ENCODE results near the gene IMPACT.
A peak's percentile ranks its signal among the peaks of the same experiment; 100 is the strongest.

IMPACT gene

GRCh38 chr18:24413148-24413547 lies 13.3 kb upstream of the IMPACT start:
- H4K91ac ChIP-seq (ENCODE audit: low read depth, low read length), result no peak overlapping the region
- peak in 1 of 2 donors; percentile 10 for DNase-seq
- WGBS (ENCODE audit: extremely low coverage, insufficient coverage, insufficient read length), result no CpG with 5 or more reads among the region's 2 CpGs
- H3K4me1 ChIP-seq (ENCODE audit: control insufficient read depth in 1 of 2, insufficient read depth in 2 of 2, low read length in 2 of 2), result no peaks in the 10 kb centered on the region
- H4K8ac ChIP-seq (ENCODE audit: low read depth, low read length), result no peak overlapping the region
- no peak overlapping the region for H2BK120ac ChIP-seq (ENCODE audit: insufficient read depth, low read length, poor library complexity)
- no peaks in the 10 kb centered on the region for H3K79me2 ChIP-seq (ENCODE audit: control insufficient read depth, insufficient read depth, low read length, poor library complexity)
- H3K4me2 ChIP-seq (ENCODE audit: low read length), result no peak overlapping the region
- H3K27me3 ChIP-seq (ENCODE audit: insufficient read depth, low read length), result no peaks in the 10 kb centered on the region
- no peak overlapping the region for H3K9ac ChIP-seq (ENCODE audit: low read length)
- H3K27ac ChIP-seq (ENCODE audit: low read depth, low read length), result no peak overlapping the region
- no peak overlapping the region for H2AK5ac ChIP-seq (ENCODE audit: low read length)
- no peak overlapping the region for H2BK12ac ChIP-seq (ENCODE audit: low read length)
- H3K36me3 ChIP-seq (ENCODE audit: control insufficient read depth in 1 of 2, insufficient read depth in 2 of 2, low read length in 2 of 2), result no peaks in the 10 kb centered on the region
- H4K12ac ChIP-seq (ENCODE audit: low read depth, low read length), result no peak overlapping the region
- no peak overlapping the region for H2AFZ ChIP-seq (ENCODE audit: insufficient read depth, low read length, poor library complexity)
- no peak overlapping the region for H2BK5ac ChIP-seq (ENCODE audit: low read depth, low read length, poor library complexity)
- H3K4ac ChIP-seq (ENCODE audit: low read depth, low read length), result no peak overlapping the region
- H3K4me3 ChIP-seq (ENCODE audit: low read depth, low read length), result no peak overlapping the region
- H3K79me1 ChIP-seq (ENCODE audit: low read length), result no peaks in the 10 kb centered on the region
- no peak overlapping the region for H3K14ac ChIP-seq (ENCODE audit: low read length)
- H3K9me3 ChIP-seq (ENCODE audit: insufficient read depth, low read depth, low read length), result no peaks in the 10 kb centered on the region
- H3K18ac ChIP-seq (ENCODE audit: low read length), result no peak overlapping the region
- H3K23ac ChIP-seq (ENCODE audit: low read length), result no peak overlapping the region

- no peak overlapping the region for H4K8ac ChIP-seq (ENCODE audit: low read depth, low read length)
- H3K23ac ChIP-seq (ENCODE audit: low read length), result no peak overlapping the region
- H3K4me1 ChIP-seq (ENCODE audit: control insufficient read depth in 1 of 2, insufficient read depth in 2 of 2, low read length in 2 of 2), result no peaks in the 10 kb centered on the region
- H3K14ac ChIP-seq (ENCODE audit: low read length), result no peak overlapping the region
- H3K9me3 ChIP-seq (ENCODE audit: insufficient read depth, low read depth, low read length), result no peaks in the 10 kb centered on the region
- H3K4me3 ChIP-seq (ENCODE audit: low read depth, low read length), result no peak overlapping the region
- H3K4ac ChIP-seq (ENCODE audit: low read depth, low read length), result no peak overlapping the region
- no peak overlapping the region for H2AFZ ChIP-seq (ENCODE audit: insufficient read depth, low read length, poor library complexity)
- no peak overlapping the region for H2AK5ac ChIP-seq (ENCODE audit: low read length)
- H4K91ac ChIP-seq (ENCODE audit: low read depth, low read length), result no peak overlapping the region
- no peaks in the 10 kb centered on the region for H3K36me3 ChIP-seq (ENCODE audit: control insufficient read depth in 1 of 2, insufficient read depth in 2 of 2, low read length in 2 of 2)
- no peak overlapping the region for H2BK5ac ChIP-seq (ENCODE audit: low read depth, low read length, poor library complexity)
- no peak overlapping the region for H4K12ac ChIP-seq (ENCODE audit: low read depth, low read length)
- no peak overlapping the region for H3K4me2 ChIP-seq (ENCODE audit: low read length)
- H3K27me3 ChIP-seq (ENCODE audit: insufficient read depth, low read length), result no peaks in the 10 kb centered on the region
- H2BK12ac ChIP-seq (ENCODE audit: low read length), result no peak overlapping the region
- H3K79me2 ChIP-seq (ENCODE audit: control insufficient read depth, insufficient read depth, low read length, poor library complexity), result no peaks in the 10 kb centered on the region
- no peak overlapping the region for H3K18ac ChIP-seq (ENCODE audit: low read length)
- no CpG with 5 or more reads among the region's 3 CpGs for WGBS (ENCODE audit: extremely low coverage, insufficient coverage, insufficient read length)
- no peak for DNase-seq
- no peak overlapping the region for H3K27ac ChIP-seq (ENCODE audit: low read depth, low read length)
- no peaks in the 10 kb centered on the region for H3K79me1 ChIP-seq (ENCODE audit: low read length)
- H2BK120ac ChIP-seq (ENCODE audit: insufficient read depth, low read length, poor library complexity), result no peak overlapping the region
- H3K9ac ChIP-seq (ENCODE audit: low read length), result no peak overlapping the region
These were observed 12.0 kb upstream of the IMPACT start for GRCh38 chr18:24414349-24415003.

- H3K9ac ChIP-seq (ENCODE audit: low read length), result no peak overlapping the region
- H3K9me3 ChIP-seq (ENCODE audit: insufficient read depth, low read depth, low read length), result no peaks in the 10 kb centered on the region
- no peak overlapping the region for H4K8ac ChIP-seq (ENCODE audit: low read depth, low read length)
- no peak overlapping the region for H2BK5ac ChIP-seq (ENCODE audit: low read depth, low read length, poor library complexity)
- H2BK120ac ChIP-seq (ENCODE audit: insufficient read depth, low read length, poor library complexity), result no peak overlapping the region
- H2AK5ac ChIP-seq (ENCODE audit: low read length), result no peak overlapping the region
- H4K12ac ChIP-seq (ENCODE audit: low read depth, low read length), result no peak overlapping the region
- H3K79me2 ChIP-seq (ENCODE audit: control insufficient read depth, insufficient read depth, low read length, poor library complexity), result no peaks in the 10 kb centered on the region
- H3K18ac ChIP-seq (ENCODE audit: low read length), result no peak overlapping the region
- no peak overlapping the region for H2BK12ac ChIP-seq (ENCODE audit: low read length)
- no peak overlapping the region for H3K14ac ChIP-seq (ENCODE audit: low read length)
- H2AFZ ChIP-seq (ENCODE audit: insufficient read depth, low read length, poor library complexity), result no peak overlapping the region
- no peak overlapping the region for H3K4me3 ChIP-seq (ENCODE audit: low read depth, low read length)
- H4K91ac ChIP-seq (ENCODE audit: low read depth, low read length), result no peak overlapping the region
- no peaks in the 10 kb centered on the region for H3K4me1 ChIP-seq (ENCODE audit: control insufficient read depth in 1 of 2, insufficient read depth in 2 of 2, low read length in 2 of 2)
- DNase-seq, result no peak
- no peak overlapping the region for H3K4ac ChIP-seq (ENCODE audit: low read depth, low read length)
- H3K23ac ChIP-seq (ENCODE audit: low read length), result no peak overlapping the region
- no peak overlapping the region for H3K27ac ChIP-seq (ENCODE audit: low read depth, low read length)
- no CpG with 5 or more reads among the region's 3 CpGs for WGBS (ENCODE audit: extremely low coverage, insufficient coverage, insufficient read length)
- no peaks in the 10 kb centered on the region for H3K27me3 ChIP-seq (ENCODE audit: insufficient read depth, low read length)
- H3K79me1 ChIP-seq (ENCODE audit: low read length), result no peaks in the 10 kb centered on the region
- no peaks in the 10 kb centered on the region for H3K36me3 ChIP-seq (ENCODE audit: control insufficient read depth in 1 of 2, insufficient read depth in 2 of 2, low read length in 2 of 2)
- no peak overlapping the region for H3K4me2 ChIP-seq (ENCODE audit: low read length)
These were observed 9.0 kb upstream of the IMPACT start for GRCh38 chr18:24417480-24417879.

GRCh38 chr18:24420551-24420950 lies 5.9 kb upstream of the IMPACT start:
- Histone ChIP-seq H3K18ac (ENCODE audit: low read length) (no peak overlapping the region), H3K36me3 (ENCODE audit: control insufficient read depth in 1 of 2, insufficient read depth in 2 of 2, low read length in 2 of 2) (no peaks in the 10 kb centered on the region), H2BK5ac (ENCODE audit: low read depth, low read length, poor library complexity) (no peak overlapping the region), H2AK5ac (ENCODE audit: low read length) (no peak overlapping the region), H3K4ac (ENCODE audit: low read depth, low read length) (no peak overlapping the region), H3K79me1 (ENCODE audit: low read length) (no peaks in the 10 kb centered on the region), H3K27me3 (ENCODE audit: insufficient read depth, low read length) (no peaks in the 10 kb centered on the region), H2BK120ac (ENCODE audit: insufficient read depth, low read length, poor library complexity) (no peak overlapping the region), H4K8ac (ENCODE audit: low read depth, low read length) (no peak overlapping the region), H3K23ac (ENCODE audit: low read length) (no peak overlapping the region), H3K4me1 (ENCODE audit: control insufficient read depth in 1 of 2, insufficient read depth in 2 of 2, low read length in 2 of 2) (no peaks in the 10 kb centered on the region), H3K4me2 (ENCODE audit: low read length) (no peak overlapping the region), H3K27ac (ENCODE audit: low read depth, low read length) (no peak overlapping the region), H3K4me3 (ENCODE audit: low read depth, low read length) (no peak overlapping the region), H4K12ac (ENCODE audit: low read depth, low read length) (no peak overlapping the region), H3K79me2 (ENCODE audit: control insufficient read depth, insufficient read depth, low read length, poor library complexity) (no peaks in the 10 kb centered on the region), H3K9ac (ENCODE audit: low read length) (no peak overlapping the region), H4K91ac (ENCODE audit: low read depth, low read length) (no peak overlapping the region), H3K14ac (ENCODE audit: low read length) (no peak overlapping the region), H2AFZ (ENCODE audit: insufficient read depth, low read length, poor library complexity) (no peak overlapping the region), H2BK12ac (ENCODE audit: low read length) (no peak overlapping the region), H3K9me3 (ENCODE audit: insufficient read depth, low read depth, low read length) (no peaks in the 10 kb centered on the region)
- WGBS (ENCODE audit: extremely low coverage, insufficient coverage, insufficient read length), result no CpG with 5 or more reads among the region's 4 CpGs
- DNase-seq, result no peak

Measured in trophoblast cell (in vitro differentiated cells and primary cell).